ENCODE data around the gene CHPF.

Gene CHPF, protein sequence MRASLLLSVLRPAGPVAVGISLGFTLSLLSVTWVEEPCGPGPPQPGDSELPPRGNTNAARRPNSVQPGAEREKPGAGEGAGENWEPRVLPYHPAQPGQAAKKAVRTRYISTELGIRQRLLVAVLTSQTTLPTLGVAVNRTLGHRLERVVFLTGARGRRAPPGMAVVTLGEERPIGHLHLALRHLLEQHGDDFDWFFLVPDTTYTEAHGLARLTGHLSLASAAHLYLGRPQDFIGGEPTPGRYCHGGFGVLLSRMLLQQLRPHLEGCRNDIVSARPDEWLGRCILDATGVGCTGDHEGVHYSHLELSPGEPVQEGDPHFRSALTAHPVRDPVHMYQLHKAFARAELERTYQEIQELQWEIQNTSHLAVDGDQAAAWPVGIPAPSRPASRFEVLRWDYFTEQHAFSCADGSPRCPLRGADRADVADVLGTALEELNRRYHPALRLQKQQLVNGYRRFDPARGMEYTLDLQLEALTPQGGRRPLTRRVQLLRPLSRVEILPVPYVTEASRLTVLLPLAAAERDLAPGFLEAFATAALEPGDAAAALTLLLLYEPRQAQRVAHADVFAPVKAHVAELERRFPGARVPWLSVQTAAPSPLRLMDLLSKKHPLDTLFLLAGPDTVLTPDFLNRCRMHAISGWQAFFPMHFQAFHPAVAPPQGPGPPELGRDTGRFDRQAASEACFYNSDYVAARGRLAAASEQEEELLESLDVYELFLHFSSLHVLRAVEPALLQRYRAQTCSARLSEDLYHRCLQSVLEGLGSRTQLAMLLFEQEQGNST

DNA sequence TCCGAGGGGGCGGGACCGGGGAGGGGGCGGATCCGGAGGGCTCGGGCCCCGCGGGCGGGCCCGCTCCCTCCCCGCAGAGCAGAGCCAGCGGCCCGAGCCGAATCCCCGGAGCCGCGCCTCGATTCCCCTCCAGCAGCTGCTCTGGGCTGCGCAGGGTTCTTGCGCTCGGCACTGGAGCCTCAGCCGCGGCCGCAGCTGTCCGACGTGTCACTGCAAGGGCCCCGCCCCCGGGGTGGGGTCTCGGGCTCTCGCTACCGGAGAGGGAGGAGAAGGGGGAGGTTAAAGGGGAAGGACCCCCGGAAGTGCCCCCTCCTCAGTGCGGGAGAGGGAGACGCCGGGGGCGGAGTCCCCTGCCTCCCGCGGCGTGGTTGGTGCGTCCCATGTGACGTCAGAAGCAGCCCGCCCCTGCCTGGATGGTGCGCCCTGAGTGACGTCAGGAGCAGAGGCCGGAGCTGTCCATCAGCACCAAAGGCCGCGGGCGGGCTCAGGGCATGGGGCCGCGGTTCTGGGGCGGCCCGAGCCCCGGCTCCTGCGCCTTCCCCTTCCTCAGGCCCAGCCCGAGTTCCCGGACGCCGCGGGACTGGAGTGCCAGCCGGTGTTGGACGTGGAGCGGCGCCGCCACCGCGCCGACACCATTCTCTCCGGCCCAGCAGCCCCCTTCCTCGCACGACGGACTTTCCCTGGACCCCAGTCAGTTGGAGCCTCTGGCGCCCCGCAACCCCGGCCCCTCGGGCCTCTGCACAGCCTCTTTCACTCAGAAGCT is at the start of gene CHPF, which contains the start of gene TMEM198:
Gene CHPF, minus strand, starts transcription at position 214 of the 763 bp plus-strand sequence. CDS start 271 bp downstream, outside the sequence.
Gene TMEM198, plus strand, starts transcription at position 433 of the 763 bp plus-strand sequence. CDS start 700 bp downstream, outside the sequence.
- peak; percentile 93 for DNase-seq (ENCODE audit: low read depth, low spot score)

DNA sequence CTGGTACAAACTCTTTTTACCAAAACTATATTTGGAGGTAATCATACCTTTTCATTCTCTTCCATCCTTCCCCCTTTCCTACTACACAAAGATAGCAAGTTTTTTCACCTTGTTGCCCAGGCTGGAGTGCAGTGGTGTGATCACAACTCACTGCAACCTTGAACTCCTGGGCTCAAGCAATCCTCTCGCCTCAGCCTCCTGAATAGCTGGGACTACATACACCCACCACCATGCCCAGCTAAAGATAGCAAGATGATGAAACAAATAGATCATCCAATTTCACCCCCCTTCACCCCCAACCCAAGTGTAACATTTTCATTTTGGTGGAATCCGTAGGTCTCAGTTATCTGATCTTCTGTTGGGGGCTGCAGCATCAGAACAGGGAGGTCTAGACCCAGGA is 49.5 kb upstream of the CHPF start:
- DNase-seq (ENCODE audit: low read depth, low spot score), result no peak

DNA sequence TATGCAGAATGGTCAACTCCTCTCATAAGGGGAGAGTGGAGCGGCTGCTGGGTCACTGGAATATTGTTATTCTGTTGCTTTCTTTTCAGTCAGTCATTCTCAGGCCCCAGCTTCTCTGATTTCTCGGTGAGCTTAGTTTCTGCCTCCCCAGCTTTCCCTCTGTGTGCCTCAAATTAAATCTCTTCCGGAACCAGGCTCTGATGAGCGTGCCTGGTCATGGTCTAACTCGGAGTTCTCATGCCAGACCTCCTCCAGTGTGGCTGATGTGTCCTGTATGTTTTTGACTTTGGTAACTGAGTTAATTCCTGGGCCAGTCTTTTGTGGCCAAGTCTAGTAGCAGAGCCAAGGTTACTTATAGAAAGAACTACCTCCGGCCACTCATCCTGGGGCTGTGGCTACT is 49.1 kb upstream of the CHPF start:
- no peak for DNase-seq (ENCODE audit: low read depth, low spot score)

DNA sequence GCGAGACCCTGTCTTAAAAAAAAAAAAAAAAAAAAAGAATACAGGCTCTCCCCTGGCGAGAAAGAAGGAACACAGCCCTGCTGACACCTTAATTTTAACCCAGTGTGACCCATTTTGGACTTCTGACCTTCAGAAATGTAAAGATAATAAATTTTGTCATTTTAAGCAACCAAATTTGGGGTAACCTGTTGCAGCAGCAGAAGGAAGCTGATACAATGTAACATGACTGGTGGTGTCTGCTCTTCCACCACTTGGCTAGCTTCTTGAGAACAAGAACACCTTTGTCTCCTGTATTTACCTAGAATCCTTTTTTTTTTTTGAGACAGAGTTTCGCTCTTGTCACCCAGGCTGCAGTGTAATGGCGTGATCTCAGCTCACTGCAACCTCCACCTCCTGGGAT is 47.5 kb upstream of the CHPF start:
- DNase-seq (ENCODE audit: low read depth, low spot score), result no peak

DNA sequence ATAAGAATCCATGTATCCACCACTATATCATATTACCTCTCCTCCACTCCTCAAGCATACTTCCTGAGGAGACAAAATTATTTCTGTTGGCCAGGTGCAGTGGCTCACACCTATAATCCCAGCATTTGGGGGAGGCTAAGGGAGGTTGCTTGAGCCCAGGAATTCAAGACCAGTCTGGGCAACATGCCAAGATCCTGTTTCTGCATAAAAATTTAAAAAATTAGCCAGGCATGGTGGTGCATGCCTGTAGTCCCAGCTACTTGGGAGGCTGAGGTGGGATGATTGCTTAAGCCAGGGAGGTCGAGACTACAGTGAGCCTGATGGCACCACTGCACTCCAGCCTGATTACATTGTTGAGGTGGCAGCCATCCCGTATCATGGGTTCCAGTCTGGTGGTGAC is 37.7 kb upstream of the CHPF start:
- DNase-seq (ENCODE audit: low read depth, low spot score), result no peak

DNA sequence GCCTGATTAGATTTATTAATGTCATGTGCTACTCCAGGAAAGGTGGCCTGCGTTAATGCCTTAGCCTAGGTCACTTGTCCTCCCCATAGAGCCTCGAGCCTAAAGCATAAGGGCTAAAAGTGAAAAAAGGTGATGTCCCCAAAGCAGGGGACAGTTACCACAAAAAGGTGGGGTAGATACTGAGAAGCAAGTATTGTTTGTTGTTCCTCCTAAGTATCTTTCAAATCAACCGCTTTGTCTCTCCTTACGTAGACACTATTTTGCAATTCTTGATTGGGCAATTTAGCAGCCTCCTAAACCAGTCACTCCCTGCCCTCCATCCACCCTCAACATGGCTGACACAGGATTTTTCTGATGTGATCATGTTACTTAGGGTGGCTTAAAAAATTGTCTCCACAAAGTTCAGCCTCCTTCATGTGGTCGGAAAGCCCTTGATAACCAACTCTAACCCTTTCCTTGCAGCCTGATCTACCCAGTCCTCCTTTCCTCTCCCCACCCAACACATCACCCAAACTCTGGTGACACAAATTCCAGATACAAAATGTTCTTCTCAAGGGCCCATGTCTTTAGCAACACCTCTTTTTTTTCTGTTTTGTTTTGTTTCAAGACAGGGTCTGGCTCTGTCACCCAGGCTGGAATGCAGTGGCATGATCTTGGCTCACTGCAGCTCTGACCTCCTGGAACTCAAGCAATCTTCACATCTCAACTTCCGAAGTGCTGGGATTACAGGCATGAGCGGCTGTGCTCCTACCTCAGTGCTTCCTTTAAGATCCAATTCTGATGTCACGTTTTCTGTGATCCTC is 35.4 kb upstream of the CHPF start:
- DNase-seq (ENCODE audit: low read depth, low spot score), result no peak

DNA sequence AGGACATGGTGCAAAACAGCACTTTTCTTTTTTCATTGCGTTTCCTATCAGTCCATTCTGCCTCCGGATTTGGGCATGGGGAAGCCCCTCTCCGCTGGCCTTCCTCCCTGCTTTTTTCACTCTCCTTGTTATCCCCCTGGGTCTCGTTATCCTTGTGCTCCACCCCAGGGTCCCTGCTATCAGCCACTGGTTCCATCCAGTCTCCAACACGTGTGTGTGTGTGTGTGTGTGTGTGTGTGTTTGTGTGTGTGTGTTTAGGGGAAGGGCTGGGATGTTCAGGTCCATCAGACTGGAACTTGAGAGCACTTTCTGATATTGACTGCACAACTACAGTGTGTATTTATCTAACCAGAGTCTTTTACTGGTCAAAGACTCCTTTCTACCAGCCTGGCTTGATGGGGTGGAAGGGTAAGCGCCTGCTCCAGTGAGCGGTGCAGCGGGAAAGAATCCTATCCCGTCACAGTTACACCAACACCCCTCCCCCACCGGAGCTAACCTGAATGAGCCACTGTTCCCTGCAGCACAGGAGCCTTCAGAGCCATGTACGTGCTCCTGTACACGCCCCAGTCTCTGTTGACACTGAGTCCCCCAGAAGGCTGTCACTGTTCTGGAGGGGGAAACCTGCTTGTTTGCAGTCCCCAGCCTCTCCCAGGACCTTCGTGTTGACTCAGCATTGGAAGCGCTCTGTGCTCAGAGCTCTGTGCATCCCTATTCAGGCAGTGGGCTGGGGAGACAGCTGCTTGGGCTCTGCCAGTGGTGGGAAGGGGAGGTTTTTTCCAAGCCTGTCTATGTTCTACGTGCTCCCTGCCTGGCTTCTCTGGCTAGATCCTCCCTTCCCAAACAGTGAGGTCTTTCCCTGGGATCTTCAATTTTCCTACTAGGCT is 33.1 kb upstream of the CHPF start:
- DNase-seq (ENCODE audit: low read depth, low spot score), result no peak

DNA sequence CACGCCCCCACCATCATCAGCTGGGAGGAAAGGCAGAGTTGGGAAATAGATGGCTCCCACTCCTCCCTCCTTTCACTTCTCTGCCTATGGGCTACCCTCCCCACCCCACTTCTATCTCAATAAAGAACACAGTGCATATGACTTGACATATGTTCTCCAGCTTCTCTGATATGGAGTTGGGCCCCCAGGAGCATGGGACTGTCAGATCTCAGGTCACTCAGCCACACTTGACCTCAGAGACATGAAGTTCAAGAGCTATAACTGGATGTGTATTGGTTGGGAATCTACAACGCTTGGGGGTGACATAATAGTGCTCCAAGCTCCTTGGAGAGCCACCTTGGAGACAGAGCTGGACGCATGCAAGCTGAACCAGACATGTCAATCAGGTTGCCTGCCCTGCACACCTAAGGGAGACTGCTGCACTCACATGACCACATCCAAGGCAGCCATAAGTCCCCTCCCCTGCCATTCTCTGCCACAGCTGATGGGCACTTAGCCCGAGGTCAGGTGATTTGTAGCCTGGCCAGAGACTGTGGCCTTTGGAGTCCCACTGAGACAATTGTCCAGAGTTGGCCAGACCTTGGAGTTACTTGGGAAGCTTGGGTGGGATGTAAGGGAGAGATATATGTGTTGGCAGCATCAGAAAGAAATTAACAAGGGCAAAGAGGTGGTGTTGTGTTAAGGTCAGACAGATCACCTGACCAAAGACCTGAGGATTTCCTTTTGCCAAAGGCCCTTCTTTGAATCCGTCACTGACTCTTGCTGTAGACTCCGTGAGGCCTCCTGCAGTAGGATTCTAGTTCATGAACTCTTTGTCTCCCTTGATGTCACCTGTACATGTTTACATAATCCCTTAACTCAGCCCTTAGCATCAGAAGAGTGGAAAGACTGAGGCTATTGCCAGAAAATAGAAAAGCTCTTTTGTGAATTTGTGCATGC is 32.2 kb upstream of the CHPF start:
- DNase-seq (ENCODE audit: low read depth, low spot score), result no peak

DNA sequence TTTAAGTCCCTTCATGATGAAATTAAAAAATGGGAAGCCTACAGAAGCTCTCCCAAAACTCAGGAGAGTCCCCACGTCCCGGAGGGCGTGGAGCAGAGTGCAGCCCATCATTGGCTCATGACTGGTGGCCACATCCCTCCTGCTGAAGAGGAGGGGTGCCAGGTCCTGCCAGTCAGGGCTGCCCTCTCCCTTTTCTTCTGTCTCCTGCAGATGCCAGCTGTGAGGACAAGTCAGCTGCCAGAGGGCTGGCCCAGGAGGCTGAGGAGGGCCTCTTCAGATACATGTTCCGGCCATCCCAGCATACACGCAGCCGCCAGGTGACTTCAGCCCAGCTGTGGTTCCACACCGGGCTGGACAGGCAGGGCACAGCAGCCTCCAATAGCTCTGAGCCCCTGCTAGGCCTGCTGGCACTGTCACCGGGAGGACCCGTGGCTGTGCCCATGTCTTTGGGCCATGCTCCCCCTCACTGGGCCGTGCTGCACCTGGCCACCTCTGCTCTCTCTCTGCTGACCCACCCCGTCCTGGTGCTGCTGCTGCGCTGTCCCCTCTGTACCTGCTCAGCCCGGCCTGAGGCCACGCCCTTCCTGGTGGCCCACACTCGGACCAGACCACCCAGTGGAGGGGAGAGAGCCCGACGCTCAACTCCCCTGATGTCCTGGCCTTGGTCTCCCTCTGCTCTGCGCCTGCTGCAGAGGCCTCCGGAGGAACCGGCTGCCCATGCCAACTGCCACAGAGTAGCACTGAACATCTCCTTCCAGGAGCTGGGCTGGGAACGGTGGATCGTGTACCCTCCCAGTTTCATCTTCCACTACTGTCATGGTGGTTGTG is 31.1 kb upstream of the CHPF start:
- no peak for DNase-seq (ENCODE audit: low read depth, low spot score)

DNA sequence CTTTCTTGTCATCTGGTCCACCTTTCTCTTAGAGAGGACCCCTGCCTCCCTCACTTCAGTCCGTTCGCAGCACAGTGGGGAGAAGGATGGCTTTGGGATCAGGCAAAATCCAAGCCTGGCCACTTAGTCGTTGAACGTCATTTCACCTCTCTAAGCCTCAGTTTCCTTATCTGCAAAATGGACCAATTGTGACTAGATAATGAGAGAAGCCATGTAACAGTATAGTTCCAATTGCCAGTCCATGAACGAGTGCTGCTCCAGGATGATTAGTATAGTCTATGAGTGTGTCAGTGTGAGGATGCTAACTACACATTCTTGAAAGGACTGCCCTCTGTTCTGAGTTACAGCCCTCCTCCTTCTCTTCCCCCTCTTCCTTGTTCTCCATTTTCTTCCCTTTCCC is 29.6 kb upstream of the CHPF start:
- DNase-seq (ENCODE audit: low read depth, low spot score), result no peak

DNA sequence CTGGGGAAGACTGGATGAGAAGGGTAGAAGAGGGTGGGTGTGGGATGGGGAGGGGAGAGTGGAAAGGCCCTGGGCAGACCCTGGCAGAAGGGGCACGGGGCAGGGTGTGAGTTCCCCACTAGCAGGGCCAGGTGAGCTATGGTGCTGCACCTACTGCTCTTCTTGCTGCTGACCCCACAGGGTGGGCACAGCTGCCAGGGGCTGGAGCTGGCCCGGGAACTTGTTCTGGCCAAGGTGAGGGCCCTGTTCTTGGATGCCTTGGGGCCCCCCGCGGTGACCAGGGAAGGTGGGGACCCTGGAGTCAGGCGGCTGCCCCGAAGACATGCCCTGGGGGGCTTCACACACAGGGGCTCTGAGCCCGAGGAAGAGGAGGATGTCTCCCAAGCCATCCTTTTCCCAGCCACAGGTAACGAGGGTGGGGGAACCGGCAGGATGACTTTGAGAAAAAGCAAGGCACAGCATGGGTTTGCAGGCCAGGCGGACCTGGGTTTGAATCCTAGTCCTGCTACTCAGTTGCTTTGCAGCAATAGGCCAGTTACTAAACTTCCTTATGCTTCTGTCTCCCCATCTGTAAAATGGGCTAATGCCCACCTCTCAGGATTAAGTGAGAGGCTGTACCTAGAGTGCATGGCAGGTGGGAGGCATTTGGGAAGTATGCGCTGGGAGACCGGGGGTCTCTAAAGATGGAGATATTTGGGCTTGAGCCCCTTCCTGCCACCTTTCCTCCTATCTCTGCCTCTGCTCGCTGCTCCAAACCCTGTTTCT is 28.8 kb upstream of the CHPF start, which contains the start of gene INHA:
Gene INHA, plus strand, starts transcription at position 74 of the 765 bp plus-strand sequence. Its CDS starts 65 bp downstream, at position 139.
- no peak for DNase-seq (ENCODE audit: low read depth, low spot score)

DNA sequence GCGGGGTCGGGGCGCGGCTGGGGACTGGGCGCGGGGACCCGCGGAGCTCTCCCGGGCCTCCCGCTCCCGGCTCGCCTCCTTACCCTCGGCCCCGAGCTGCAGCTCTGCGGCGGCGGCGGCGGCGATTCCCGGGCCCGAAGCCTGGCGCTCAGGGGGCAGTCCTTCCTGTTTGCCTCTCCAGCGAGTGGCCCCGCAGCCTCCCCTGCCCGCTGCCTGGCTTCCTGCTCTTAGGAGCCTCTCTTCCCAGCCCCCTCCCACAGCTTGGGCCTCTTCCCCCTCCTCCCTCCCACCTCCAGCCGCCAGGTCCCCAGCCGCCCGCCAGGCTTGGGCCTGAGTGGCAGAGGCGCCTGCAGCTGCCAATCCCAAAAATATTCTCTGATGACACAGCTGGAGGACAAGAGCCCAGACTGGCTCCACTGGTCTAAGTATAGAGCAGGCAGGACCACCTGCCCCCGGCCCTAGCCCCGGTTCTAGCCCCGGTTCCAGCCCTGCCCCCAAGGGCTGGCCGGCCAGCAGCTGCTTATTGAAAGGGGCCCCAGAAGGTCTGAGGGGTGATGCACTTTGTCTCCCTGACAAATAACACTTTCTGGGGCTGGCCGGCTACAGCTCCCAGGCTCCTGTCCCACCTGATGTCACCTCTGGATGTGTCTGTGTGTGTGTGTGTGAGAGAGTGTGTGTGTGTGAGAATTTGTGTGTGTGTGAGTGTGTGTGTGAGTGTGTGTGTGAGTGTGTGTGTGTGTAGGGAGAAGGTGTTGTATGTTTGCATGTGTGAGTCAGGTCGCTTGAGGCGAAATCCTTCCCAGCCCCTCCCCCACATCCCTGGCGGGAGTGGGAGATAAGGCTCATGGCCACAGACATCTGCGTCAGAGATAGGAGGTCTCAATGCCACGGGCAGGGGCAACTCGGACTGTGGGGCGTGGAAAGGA is 28.0 kb upstream of the CHPF start, which contains the start of gene OBSL1:
Gene OBSL1, minus strand, starts transcription at position 229 of the 926 bp plus-strand sequence. CDS start 307 bp downstream, outside the sequence.
- DNase-seq (ENCODE audit: low read depth, low spot score), result no peak

DNA sequence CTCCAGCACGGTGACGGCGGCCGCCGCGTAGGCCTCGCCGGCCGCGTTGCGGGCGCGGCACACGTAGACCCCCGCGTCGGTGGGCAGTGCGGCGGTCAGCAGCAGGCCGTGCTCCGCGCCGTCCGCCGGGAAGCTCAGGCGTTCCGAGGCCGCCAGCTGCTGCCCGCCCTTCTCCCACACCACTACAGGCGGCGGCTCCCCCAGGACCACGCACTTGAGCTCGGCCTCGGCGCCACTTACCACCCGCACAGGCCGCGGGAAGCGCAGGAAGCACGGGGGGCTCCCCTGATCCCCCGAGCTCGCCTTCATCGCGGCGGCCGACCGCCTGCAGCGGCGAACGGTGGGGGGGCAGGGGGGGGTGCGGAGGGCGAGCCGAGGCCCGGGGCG is 27.3 kb upstream of the CHPF start:
- no peak for DNase-seq (ENCODE audit: low read depth, low spot score)

DNA sequence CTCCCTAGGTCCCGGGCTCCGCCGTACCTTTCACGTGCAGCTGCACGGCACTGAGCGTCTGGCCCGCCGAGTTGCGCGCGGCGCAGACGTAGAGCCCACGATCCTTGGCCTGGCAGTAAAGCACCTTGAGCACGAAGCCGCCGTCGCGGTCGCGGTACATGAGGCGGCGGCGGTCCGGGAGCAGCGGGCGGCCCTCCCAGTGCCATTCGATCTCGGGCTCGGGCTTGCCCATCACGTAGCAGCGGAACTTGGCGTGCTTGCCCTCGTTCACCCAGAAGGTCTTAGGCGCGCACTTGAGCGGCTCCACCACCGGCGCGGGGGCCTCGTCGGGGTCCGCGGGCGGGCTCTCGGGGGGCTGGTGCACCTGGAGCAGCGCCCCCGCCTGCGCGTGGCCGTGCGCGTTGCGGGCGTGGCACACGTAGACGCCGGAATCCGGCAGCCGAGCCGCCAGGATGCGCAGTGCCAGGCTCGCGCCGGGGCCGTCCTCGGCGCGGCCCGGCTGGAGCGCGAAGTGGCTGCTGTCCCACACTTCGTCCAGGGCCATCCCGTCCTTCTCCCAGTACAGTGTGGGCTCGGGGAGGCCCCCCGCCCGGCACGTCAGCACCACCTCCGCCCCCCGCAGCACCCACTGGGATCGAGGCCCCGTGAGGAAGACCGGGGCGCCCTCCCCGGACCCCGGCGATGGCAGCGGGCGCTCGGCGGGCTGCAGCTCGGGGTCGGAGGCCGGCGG is 26.8 kb upstream of the CHPF start:
- DNase-seq (ENCODE audit: low read depth, low spot score), result no peak

DNA sequence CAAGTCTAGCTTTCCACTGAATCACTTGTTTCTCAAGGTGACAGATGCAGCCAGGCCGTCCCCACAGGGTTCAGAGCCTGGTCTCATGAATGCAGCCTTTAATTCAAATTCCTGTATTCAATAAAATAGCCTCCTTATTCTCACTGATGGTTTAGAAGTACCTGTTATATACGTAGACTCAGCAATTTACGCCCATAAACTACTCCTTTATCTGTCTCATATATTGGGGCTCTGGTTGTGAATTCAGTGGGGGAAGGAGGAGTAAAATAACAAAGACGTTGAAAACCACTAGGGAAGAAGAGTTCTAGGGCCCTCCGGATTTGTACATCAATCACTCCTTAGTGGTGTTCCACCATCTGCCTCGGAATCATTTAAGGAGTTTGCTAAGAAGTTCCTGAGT is 26.0 kb upstream of the CHPF start:
- DNase-seq (ENCODE audit: low read depth, low spot score), result no peak

Data from iPS DF 19.7 (cell line).